Astrocyte of the cerebellum (primary cell): ENCODE data around the gene ZNF267.

ENCODE experiments used
- DNase-seq: peaks from one replicate; pipeline ENCODE4 v3.0.0-alpha.2; 2011; ENCODE audit warnings: low read depth
- H3K4me3 ChIP-seq: 2 replicates; pipeline ENCODE4 v1.5.1; 2011; ENCODE audit warnings: mild to moderate bottlenecking, low read depth, low read length, moderate library complexity
- in situ Hi-C: cut with HindIII; loops from 2 replicates; pipeline ENCODE4 v1.10.0; 2017; ENCODE audit warnings: low sequenced_read_pairs
- TF ChIP-seq, protein P1 (sequence below): IDR thresholded peaks from 2 replicates; pipeline ENCODE4 v1.5.1; 2012; ENCODE audit warnings: low read length, low read depth, moderate library complexity, mild to moderate bottlenecking; ENCODE audit errors: missing control alignments

Gene ZNF267

DNA sequence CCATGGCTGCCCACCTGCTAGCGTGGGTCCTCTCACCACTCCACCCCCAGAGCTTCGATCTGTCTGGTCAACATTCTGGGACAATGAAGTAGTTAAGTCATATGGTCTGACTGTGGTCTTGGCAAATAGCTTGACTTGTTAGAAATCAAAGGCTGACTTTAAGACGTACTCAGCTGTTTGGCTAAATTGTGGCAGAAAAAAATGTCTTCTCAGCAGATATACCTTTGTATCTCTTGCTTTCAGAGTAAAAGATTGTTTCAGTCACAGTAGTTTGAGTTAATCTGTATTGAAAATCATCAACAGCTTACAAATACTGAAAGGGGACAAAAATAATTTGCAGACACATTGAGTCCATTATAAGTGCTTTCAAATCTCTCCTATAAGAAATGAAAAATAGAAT is 2.1 kb upstream of the ZNF267 start:
- H3K4me3 ChIP-seq: no peak overlapping the region
- DNase-seq: no peak
- TF ChIP-seq, protein P1, sequence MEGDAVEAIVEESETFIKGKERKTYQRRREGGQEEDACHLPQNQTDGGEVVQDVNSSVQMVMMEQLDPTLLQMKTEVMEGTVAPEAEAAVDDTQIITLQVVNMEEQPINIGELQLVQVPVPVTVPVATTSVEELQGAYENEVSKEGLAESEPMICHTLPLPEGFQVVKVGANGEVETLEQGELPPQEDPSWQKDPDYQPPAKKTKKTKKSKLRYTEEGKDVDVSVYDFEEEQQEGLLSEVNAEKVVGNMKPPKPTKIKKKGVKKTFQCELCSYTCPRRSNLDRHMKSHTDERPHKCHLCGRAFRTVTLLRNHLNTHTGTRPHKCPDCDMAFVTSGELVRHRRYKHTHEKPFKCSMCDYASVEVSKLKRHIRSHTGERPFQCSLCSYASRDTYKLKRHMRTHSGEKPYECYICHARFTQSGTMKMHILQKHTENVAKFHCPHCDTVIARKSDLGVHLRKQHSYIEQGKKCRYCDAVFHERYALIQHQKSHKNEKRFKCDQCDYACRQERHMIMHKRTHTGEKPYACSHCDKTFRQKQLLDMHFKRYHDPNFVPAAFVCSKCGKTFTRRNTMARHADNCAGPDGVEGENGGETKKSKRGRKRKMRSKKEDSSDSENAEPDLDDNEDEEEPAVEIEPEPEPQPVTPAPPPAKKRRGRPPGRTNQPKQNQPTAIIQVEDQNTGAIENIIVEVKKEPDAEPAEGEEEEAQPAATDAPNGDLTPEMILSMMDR: no peak
- in situ Hi-C loops: no loop called here

DNA sequence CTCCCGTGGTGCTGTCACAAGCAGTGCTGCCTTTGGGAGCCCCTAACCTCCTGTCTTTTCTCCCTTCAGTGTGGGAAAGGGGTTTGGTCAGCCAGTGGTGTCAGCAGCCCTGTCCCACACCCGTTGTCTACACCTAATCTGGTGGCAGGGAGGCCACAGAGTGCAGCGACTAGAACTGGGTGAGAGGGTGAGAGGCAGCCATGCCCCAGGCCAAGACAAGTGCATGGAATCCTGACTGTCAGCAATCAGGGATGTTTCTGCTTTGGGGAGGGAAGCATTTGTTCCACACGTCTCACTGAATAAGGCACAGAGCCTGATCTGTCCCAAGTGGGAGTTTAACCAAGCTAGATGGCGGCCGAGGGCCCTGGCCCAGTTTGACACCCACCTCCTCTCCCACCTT is 1.4 kb upstream of the ZNF267 start:
- in situ Hi-C loops: no loop called here
- TF ChIP-seq, protein P1: no peak
- H3K4me3 ChIP-seq: no peak overlapping the region
- DNase-seq: no peak

- H3K4me3 ChIP-seq: peak overlapping the region; percentile 97
- TF ChIP-seq, protein P1: no peak
- no peak for DNase-seq
- in situ Hi-C loops: no loop called here
Observed at GRCh38 chr16:31874366-31875111, 932 bp downstream of the ZNF267 start.

- in situ Hi-C loops: no loop called here
- TF ChIP-seq, protein P1: no peak
- no peak for DNase-seq
Observed at GRCh38 chr16:31875112-31875803, 1.7 kb downstream of the ZNF267 start.

GRCh38 chr16:31875928-31876547 is 2.4 kb downstream of the ZNF267 start:
- DNase-seq: no peak
- TF ChIP-seq, protein P1: no peak
- in situ Hi-C loops: no loop called here
- H3K4me3 ChIP-seq: no peak overlapping the region

More at GRCh38 chr16:31875112-31875803, 1.7 kb downstream of the ZNF267 start:
- H3K4me3 ChIP-seq: peak overlapping the region; percentile 97

DNA sequence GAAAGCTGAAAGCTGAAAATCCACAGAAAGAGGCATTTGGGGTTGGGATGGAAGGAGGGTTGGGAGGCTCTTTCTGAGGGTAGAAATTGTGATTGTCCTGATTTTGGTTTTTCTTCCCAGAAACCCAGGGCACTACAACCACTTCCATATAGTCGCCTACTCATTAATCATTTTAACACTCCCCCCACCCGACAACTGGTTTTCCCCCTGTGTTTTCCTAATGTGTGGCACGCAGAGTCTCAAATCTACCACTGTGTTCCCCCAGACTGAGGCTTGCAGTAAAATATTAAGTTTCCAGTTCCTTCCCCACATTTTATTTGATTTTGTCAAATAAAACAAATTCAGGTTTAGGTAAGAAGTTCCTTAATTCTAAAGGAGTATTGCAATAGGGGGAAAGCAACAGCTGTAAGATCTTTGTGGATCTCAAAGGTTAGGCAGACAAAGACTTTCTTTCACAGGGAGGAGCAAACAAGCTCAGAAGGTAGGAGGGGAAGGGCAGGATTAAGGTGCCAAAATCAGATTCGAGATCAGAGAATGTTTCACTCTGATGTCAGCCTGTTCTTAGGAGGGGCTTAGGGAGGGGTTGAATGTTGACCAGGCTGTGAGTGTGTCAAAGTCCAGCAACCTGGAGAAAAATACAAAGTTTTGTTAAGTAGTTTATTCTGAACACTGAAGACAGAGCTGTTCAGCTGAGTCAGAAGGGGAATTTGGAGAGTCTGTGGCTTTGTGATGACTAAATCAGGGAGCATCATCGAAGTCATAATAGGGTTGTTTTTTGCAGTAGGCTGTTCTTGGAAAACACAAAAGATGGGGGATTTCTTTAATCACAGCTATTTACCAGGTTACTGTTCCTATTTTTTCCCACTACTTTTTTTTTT is 3.6 kb downstream of the ZNF267 start:
- in situ Hi-C loops: no loop called here
- TF ChIP-seq, protein P1: no peak
- H3K4me3 ChIP-seq: no peak overlapping the region
- DNase-seq: peak; percentile 78
